Fibroblast of lung (primary cell): ENCODE measurements around the gene ELMO1.

Source experiments
- EZH2 ChIP-seq: IDR thresholded peaks from 2 replicates; pipeline ENCODE4 v1.5.1; 2012; ENCODE audit warnings: low read length, control low read depth, mild to moderate bottlenecking; ENCODE audit errors: missing control alignments
- TF ChIP-seq, protein P1 (sequence below), 2 donors: IDR thresholded peaks in 1 of 2; conservative IDR thresholded peaks in 1 of 2; 1 replicate in 1 of 2; 2 replicates in 1 of 2; pipeline ENCODE4 v1.5.1; 2011 to 2012; ENCODE audit warnings: low read length in 2 of 2, control low read depth in 1 of 2, inconsistent platforms in 1 of 2, low read depth in 1 of 2, mild to moderate bottlenecking in 1 of 2

DNA sequence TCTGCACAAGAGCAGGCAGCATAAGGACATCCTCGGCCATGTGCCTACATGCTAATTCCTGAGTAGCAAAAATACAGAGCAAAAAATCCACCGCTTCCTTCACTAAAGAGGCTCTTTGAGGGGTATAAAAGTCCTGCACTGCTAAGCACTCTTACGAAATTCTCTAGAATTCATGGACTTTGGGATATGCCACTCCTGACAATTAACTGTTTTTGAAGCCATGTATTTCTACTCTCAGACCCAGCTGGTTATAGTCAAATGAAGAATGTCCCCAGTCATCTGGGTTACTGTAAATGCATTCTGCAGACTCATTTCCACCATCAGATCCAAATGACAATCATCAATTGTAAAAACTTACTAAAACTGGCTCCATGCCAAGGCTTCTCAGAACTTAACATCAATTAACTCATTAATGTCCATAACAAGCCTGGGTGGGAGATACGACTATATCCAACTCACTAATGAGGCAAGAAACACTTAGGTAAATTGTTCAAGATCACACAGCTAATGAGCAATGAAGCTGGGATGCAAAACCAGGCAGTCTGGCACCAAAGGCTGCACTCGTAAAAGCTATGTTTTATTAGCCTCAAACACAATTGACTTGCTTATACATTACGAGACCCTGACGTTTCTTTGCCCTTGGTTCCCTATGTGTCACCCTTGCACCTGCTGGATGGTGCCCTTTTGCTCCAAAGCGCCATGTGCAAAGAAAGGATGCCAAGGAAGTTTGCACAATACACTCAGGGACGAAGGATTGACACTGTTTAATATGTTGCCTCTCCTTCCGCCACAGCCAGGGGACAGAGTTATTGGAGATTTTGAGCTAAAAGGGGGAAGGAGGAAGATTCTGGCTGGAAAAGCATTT lies 250.4 kb downstream of the ELMO1 start:
- TF ChIP-seq EZH2, result no peak
- TF ChIP-seq, protein P1, sequence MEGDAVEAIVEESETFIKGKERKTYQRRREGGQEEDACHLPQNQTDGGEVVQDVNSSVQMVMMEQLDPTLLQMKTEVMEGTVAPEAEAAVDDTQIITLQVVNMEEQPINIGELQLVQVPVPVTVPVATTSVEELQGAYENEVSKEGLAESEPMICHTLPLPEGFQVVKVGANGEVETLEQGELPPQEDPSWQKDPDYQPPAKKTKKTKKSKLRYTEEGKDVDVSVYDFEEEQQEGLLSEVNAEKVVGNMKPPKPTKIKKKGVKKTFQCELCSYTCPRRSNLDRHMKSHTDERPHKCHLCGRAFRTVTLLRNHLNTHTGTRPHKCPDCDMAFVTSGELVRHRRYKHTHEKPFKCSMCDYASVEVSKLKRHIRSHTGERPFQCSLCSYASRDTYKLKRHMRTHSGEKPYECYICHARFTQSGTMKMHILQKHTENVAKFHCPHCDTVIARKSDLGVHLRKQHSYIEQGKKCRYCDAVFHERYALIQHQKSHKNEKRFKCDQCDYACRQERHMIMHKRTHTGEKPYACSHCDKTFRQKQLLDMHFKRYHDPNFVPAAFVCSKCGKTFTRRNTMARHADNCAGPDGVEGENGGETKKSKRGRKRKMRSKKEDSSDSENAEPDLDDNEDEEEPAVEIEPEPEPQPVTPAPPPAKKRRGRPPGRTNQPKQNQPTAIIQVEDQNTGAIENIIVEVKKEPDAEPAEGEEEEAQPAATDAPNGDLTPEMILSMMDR (conservative IDR thresholded peaks at IDR 0.05 in 1 of 2, IDR thresholded peaks at IDR 0.05 in 1 of 2; ENCODE audit: low read depth in 1 of 2, low read length in 2 of 2), result no peak
